Activated CD4-positive, alpha-beta T cell treated with anti-CD3 and anti-CD28 coated beads, Interleukin-2, amount 10 ng/mL, durations not matched to agents 7 days and 5 days (primary cell): ENCODE results near the gene PPP4R1. TPM values are rescaled to one million over a fixed set of nuclear protein-coding genes. Genes with fewer than 3 reads are reported as not detected.
A peak's percentile ranks its signal among the peaks of the same experiment; 100 is the strongest.

Source experiments
- CTCF ChIA-PET: fragments of 350-600 bp; sonication (Branson Sonifier 250); formaldehyde crosslinking; loops from one replicate; lab custom pipeline; 2021; ENCODE audit warnings: antibody characterized with exemption; lab: Charles Lee
- POLR2A ChIA-PET: fragments of 350-600 bp; sonication (Branson Sonifier 250); formaldehyde crosslinking; loops from one replicate; lab custom pipeline; 2021; ENCODE audit warnings: antibody characterized with exemption; lab: Charles Lee
- DNase-seq: peaks from one replicate; pipeline ENCODE4 v3.0.0-alpha.2; 2020
- H3K27ac Mint-ChIP-seq: one replicate; pipeline ENCODE4 v1.8.0; 2021; ENCODE audit warnings: mild to moderate bottlenecking, moderate library complexity, mixed read lengths
- H3K27me3 Mint-ChIP-seq: one replicate; pipeline ENCODE4 v1.8.0; 2021; ENCODE audit warnings: mixed read lengths
- H3K36me3 Mint-ChIP-seq: one replicate; pipeline ENCODE4 v1.8.0; 2021; ENCODE audit warnings: low read depth, mixed read lengths
- H3K4me1 Mint-ChIP-seq: one replicate; pipeline ENCODE4 v1.8.0; 2021; ENCODE audit warnings: mixed read lengths
- H3K4me3 Mint-ChIP-seq: one replicate; pipeline ENCODE4 v1.8.0; 2021; ENCODE audit warnings: mild to moderate bottlenecking, moderate library complexity, mixed read lengths
- H3K9me3 Mint-ChIP-seq: one replicate; pipeline ENCODE4 v1.8.0; 2021; ENCODE audit warnings: mixed read lengths
- total RNA-seq, 2 experiments: library from RNA; stranded (reverse); gene quantifications; one replicate each; pipeline ENCODE4 v1.2.3, GENCODE V29; 2021

PPP4R1 gene
- total RNA-seq, 2 experiments from 2014 or later, result 48.4 to 49.7 TPM

- Mint-ChIP-seq H3K27ac (no peak overlapping the region), H3K4me3 (no peak overlapping the region), H3K36me3 (peaks cover 53% of the 10 kb centered on the region), H3K4me1 (peaks cover 8% of the 10 kb centered on the region), H3K9me3 (peaks cover 3% of the 10 kb centered on the region), H3K27me3 (no peaks in the 10 kb centered on the region)
- ChIA-PET POLR2A (no interaction called here), CTCF (no interaction called here)
- DNase-seq, result no peak
Observed at GRCh38 chr18:9530226-9531009, 83.9 kb downstream of the PPP4R1 start.

- Mint-ChIP-seq H3K27ac (no peak overlapping the region), H3K4me3 (no peak overlapping the region), H3K36me3 (peaks cover 53% of the 10 kb centered on the region), H3K27me3 (no peaks in the 10 kb centered on the region), H3K9me3 (peaks cover 3% of the 10 kb centered on the region), H3K4me1 (peaks cover 8% of the 10 kb centered on the region)
- POLR2A ChIA-PET, result no interaction called here
- CTCF ChIA-PET, result interaction anchor here (0.6 kb wide), 1 partner anchor 107 kb away, joined by 3 read pairs; no protein-coding TSS in a partner anchor
- no peak for DNase-seq
Observed at GRCh38 chr18:9526458-9526857, 87.9 kb downstream of the PPP4R1 start.

GRCh38 chr18:9522952-9523351, 91.4 kb downstream of the PPP4R1 start:
- Mint-ChIP-seq H3K4me3 (no peak overlapping the region), H3K27me3 (no peaks in the 10 kb centered on the region), H3K27ac (no peak overlapping the region), H3K4me1 (no peaks in the 10 kb centered on the region), H3K9me3 (no peaks in the 10 kb centered on the region), H3K36me3 (peaks cover 39% of the 10 kb centered on the region)
- DNase-seq, result no peak
- CTCF ChIA-PET, result no interaction called here
- POLR2A ChIA-PET, result no interaction called here

- H3K4me3 Mint-ChIP-seq, result no peak overlapping the region
- H3K27me3 Mint-ChIP-seq, result no peaks in the 10 kb centered on the region
- no peak for DNase-seq
- peaks cover 31% of the 10 kb centered on the region for H3K36me3 Mint-ChIP-seq
- ChIA-PET CTCF (no interaction called here), POLR2A (no interaction called here)
- no peak overlapping the region for H3K27ac Mint-ChIP-seq
- H3K4me1 Mint-ChIP-seq, result no peaks in the 10 kb centered on the region
- H3K9me3 Mint-ChIP-seq, result no peaks in the 10 kb centered on the region
Observed at GRCh38 chr18:9521770-9522169, 92.6 kb downstream of the PPP4R1 start.

GRCh38 chr18:9520666-9521065, 93.7 kb downstream of the PPP4R1 start:
- POLR2A ChIA-PET, result no interaction called here
- DNase-seq, result no peak
- Mint-ChIP-seq H3K9me3 (no peaks in the 10 kb centered on the region), H3K4me3 (no peak overlapping the region), H3K4me1 (no peaks in the 10 kb centered on the region), H3K27ac (no peak overlapping the region), H3K36me3 (peaks cover 27% of the 10 kb centered on the region), H3K27me3 (no peaks in the 10 kb centered on the region)
- CTCF ChIA-PET, result no interaction called here

GRCh38 chr18:9519399-9519798, 95.0 kb downstream of the PPP4R1 start:
- no peak for DNase-seq
- H3K4me3 Mint-ChIP-seq, result no peak overlapping the region
- H3K9me3 Mint-ChIP-seq, result no peaks in the 10 kb centered on the region
- POLR2A ChIA-PET, result no interaction called here
- no peaks in the 10 kb centered on the region for H3K27me3 Mint-ChIP-seq
- no peak overlapping the region for H3K27ac Mint-ChIP-seq
- CTCF ChIA-PET, result no interaction called here
- H3K4me1 Mint-ChIP-seq, result no peaks in the 10 kb centered on the region
- H3K36me3 Mint-ChIP-seq, result peaks cover 22% of the 10 kb centered on the region

- Mint-ChIP-seq H3K27me3 (no peaks in the 10 kb centered on the region), H3K4me1 (no peaks in the 10 kb centered on the region), H3K4me3 (no peak overlapping the region), H3K27ac (no peak overlapping the region), H3K36me3 (peaks cover 21% of the 10 kb centered on the region), H3K9me3 (no peaks in the 10 kb centered on the region)
- CTCF ChIA-PET, result no interaction called here
- POLR2A ChIA-PET, result no interaction called here
- no peak for DNase-seq
Observed at GRCh38 chr18:9517869-9518268, 96.5 kb downstream of the PPP4R1 start.

- DNase-seq, result peak; percentile 22
- no peaks in the 10 kb centered on the region for H3K4me1 Mint-ChIP-seq
- peaks cover 16% of the 10 kb centered on the region for H3K36me3 Mint-ChIP-seq
- H3K9me3 Mint-ChIP-seq, result no peaks in the 10 kb centered on the region
- CTCF ChIA-PET, result interaction anchor here (0.6 to 2.4 kb wide), 3 partner anchors 9 to 443 kb away, joined by 3 to 6 read pairs (median 4); no protein-coding TSS in a partner anchor
- POLR2A ChIA-PET, result no interaction called here
- H3K4me3 Mint-ChIP-seq, result no peak overlapping the region
- H3K27me3 Mint-ChIP-seq, result no peaks in the 10 kb centered on the region
- H3K27ac Mint-ChIP-seq, result no peak overlapping the region
Observed at GRCh38 chr18:9516437-9517064, 97.8 kb downstream of the PPP4R1 start.

GRCh38 chr18:9513971-9514512, 100.3 kb downstream of the PPP4R1 start:
- POLR2A ChIA-PET, result no interaction called here

GRCh38 chr18:9508446-9509025, 105.8 kb downstream of the PPP4R1 start:
- peaks cover 2% of the 10 kb centered on the region for H3K9me3 Mint-ChIP-seq
- POLR2A ChIA-PET, result no interaction called here
- peaks cover 8% of the 10 kb centered on the region for H3K36me3 Mint-ChIP-seq
- no peak overlapping the region for H3K27ac Mint-ChIP-seq
- no peaks in the 10 kb centered on the region for H3K27me3 Mint-ChIP-seq
- no peak for DNase-seq
- H3K4me3 Mint-ChIP-seq, result no peak overlapping the region
- no peaks in the 10 kb centered on the region for H3K4me1 Mint-ChIP-seq
- CTCF ChIA-PET, result interaction anchor here (0.6 to 0.7 kb wide), 2 partner anchors 13 to 33 kb away, joined by 3 read pairs; no protein-coding TSS in a partner anchor

More at GRCh38 chr18:9513971-9514512, 100.3 kb downstream of the PPP4R1 start:
- H3K27me3 Mint-ChIP-seq, result no peaks in the 10 kb centered on the region
- H3K36me3 Mint-ChIP-seq, result peaks cover 10% of the 10 kb centered on the region
- no peak overlapping the region for H3K27ac Mint-ChIP-seq
- H3K9me3 Mint-ChIP-seq, result no peaks in the 10 kb centered on the region
- DNase-seq, result no peak
- H3K4me1 Mint-ChIP-seq, result no peaks in the 10 kb centered on the region
- no peak overlapping the region for H3K4me3 Mint-ChIP-seq
- CTCF ChIA-PET, result interaction anchor here (0.7 kb wide), 1 partner anchor 28 kb away, joined by 4 read pairs; no protein-coding TSS in a partner anchor

- H3K36me3 Mint-ChIP-seq, result peaks cover 14% of the 10 kb centered on the region
- ChIA-PET POLR2A (no interaction called here), CTCF (interaction anchor here (1.2 kb wide), 1 partner anchor 9 kb away, joined by 3 read pairs; no protein-coding TSS in a partner anchor)
- H3K4me1 Mint-ChIP-seq, result no peaks in the 10 kb centered on the region
- H3K4me3 Mint-ChIP-seq, result no peak overlapping the region
- DNase-seq, result no peak
- peaks cover 9% of the 10 kb centered on the region for H3K9me3 Mint-ChIP-seq
- no peaks in the 10 kb centered on the region for H3K27me3 Mint-ChIP-seq
- no peak overlapping the region for H3K27ac Mint-ChIP-seq
Observed at GRCh38 chr18:9507565-9508088, 106.7 kb downstream of the PPP4R1 start.

- H3K27ac Mint-ChIP-seq, result no peak overlapping the region
- CTCF ChIA-PET, result interaction anchor here (1.2 kb wide), 1 partner anchor 10 kb away, joined by 3 read pairs; no protein-coding TSS in a partner anchor
- peaks cover 26% of the 10 kb centered on the region for H3K36me3 Mint-ChIP-seq
- H3K4me3 Mint-ChIP-seq, result no peak overlapping the region
- H3K4me1 Mint-ChIP-seq, result no peaks in the 10 kb centered on the region
- H3K9me3 Mint-ChIP-seq, result peaks cover 15% of the 10 kb centered on the region
- DNase-seq, result no peak
- no peaks in the 10 kb centered on the region for H3K27me3 Mint-ChIP-seq
- POLR2A ChIA-PET, result no interaction called here
Observed at GRCh38 chr18:9506046-9506792, 108.1 kb downstream of the PPP4R1 start.
